Activated T-cell treated with anti-CD3 and anti-CD28 coated beads, Interleukin-2, amount 50 U/mL, for 24 hours (primary cell): Measurements from ENCODE around the gene KCNJ15.

Experiments
- DNase-seq: peaks from one replicate; pipeline ENCODE4 v3.0.0-alpha.2; 2020
- H3K27ac Mint-ChIP-seq: 2 replicates; pipeline ENCODE4 v1.8.0; 2020; ENCODE audit warnings: mild to moderate bottlenecking, mixed read lengths
- H3K27me3 Mint-ChIP-seq: 2 replicates; pipeline ENCODE4 v1.8.0; 2020; ENCODE audit warnings: mixed read lengths
- H3K36me3 Mint-ChIP-seq: 2 replicates; pipeline ENCODE4 v1.8.0; 2020; ENCODE audit warnings: low read depth, mixed read lengths
- H3K4me1 Mint-ChIP-seq: 2 replicates; pipeline ENCODE4 v1.8.0; 2020; ENCODE audit warnings: low read depth, mixed read lengths
- H3K4me3 Mint-ChIP-seq: 2 replicates; pipeline ENCODE4 v1.8.0; 2020; ENCODE audit warnings: mild to moderate bottlenecking, moderate library complexity, mixed read lengths
- H3K9me3 Mint-ChIP-seq: 2 replicates; pipeline ENCODE4 v1.8.0; 2020; ENCODE audit warnings: mixed read lengths

Gene KCNJ15

GRCh38 chr21:38250991-38251418 is 5.8 kb upstream of the KCNJ15 start:
- Mint-ChIP-seq H3K27me3 (peaks cover 26% of the 10 kb centered on the region), H3K4me1 (peaks cover 15% of the 10 kb centered on the region), H3K9me3 (peaks cover 3% of the 10 kb centered on the region), H3K4me3 (no peak overlapping the region), H3K36me3 (no peaks in the 10 kb centered on the region), H3K27ac (no peak overlapping the region)
- DNase-seq, result no peak

GRCh38 chr21:38254970-38255369 is 1.8 kb upstream of the KCNJ15 start:
- no peak for DNase-seq
- Mint-ChIP-seq H3K4me3 (no peak overlapping the region), H3K27me3 (peaks cover 34% of the 10 kb centered on the region), H3K36me3 (no peaks in the 10 kb centered on the region), H3K4me1 (peaks cover 1% of the 10 kb centered on the region), H3K27ac (no peak overlapping the region), H3K9me3 (no peaks in the 10 kb centered on the region)

- no peak overlapping the region for H3K4me3 Mint-ChIP-seq
- H3K9me3 Mint-ChIP-seq, result no peaks in the 10 kb centered on the region
- no peaks in the 10 kb centered on the region for H3K36me3 Mint-ChIP-seq
- H3K27ac Mint-ChIP-seq, result no peak overlapping the region
- DNase-seq, result no peak
- peaks cover 29% of the 10 kb centered on the region for H3K27me3 Mint-ChIP-seq
- H3K4me1 Mint-ChIP-seq, result peaks cover 1% of the 10 kb centered on the region
These were observed 1.1 kb upstream of the KCNJ15 start for GRCh38 chr21:38255571-38256117.

GRCh38 chr21:38257667-38258066 is 876 bp downstream of the KCNJ15 start:
- Mint-ChIP-seq H3K9me3 (no peaks in the 10 kb centered on the region), H3K27me3 (peaks cover 23% of the 10 kb centered on the region), H3K4me1 (peaks cover 1% of the 10 kb centered on the region), H3K36me3 (no peaks in the 10 kb centered on the region), H3K27ac (no peak overlapping the region), H3K4me3 (no peak overlapping the region)
- DNase-seq, result no peak

- Mint-ChIP-seq H3K27me3 (peaks cover 20% of the 10 kb centered on the region), H3K4me1 (peaks cover 1% of the 10 kb centered on the region), H3K27ac (no peak overlapping the region), H3K9me3 (no peaks in the 10 kb centered on the region), H3K4me3 (no peak overlapping the region), H3K36me3 (no peaks in the 10 kb centered on the region)
- DNase-seq, result no peak
These were observed 2.0 kb downstream of the KCNJ15 start for GRCh38 chr21:38258521-38259485.

- Mint-ChIP-seq H3K4me1 (peaks cover 1% of the 10 kb centered on the region), H3K9me3 (no peaks in the 10 kb centered on the region), H3K36me3 (no peaks in the 10 kb centered on the region), H3K4me3 (no peak overlapping the region), H3K27me3 (peaks cover 19% of the 10 kb centered on the region), H3K27ac (no peak overlapping the region)
- DNase-seq, result no peak
These were observed 2.9 kb downstream of the KCNJ15 start for GRCh38 chr21:38259665-38260064.

GRCh38 chr21:38260426-38260825 is 3.6 kb downstream of the KCNJ15 start:
- Mint-ChIP-seq H3K27me3 (peaks cover 13% of the 10 kb centered on the region), H3K4me3 (no peak overlapping the region), H3K9me3 (no peaks in the 10 kb centered on the region)

GRCh38 chr21:38261851-38262250 is 5.1 kb downstream of the KCNJ15 start:
- Mint-ChIP-seq H3K4me1 (peaks cover 2% of the 10 kb centered on the region), H3K36me3 (no peaks in the 10 kb centered on the region), H3K27me3 (peaks cover 17% of the 10 kb centered on the region), H3K4me3 (no peak overlapping the region), H3K9me3 (no peaks in the 10 kb centered on the region), H3K27ac (no peak overlapping the region)
- DNase-seq, result no peak

More at GRCh38 chr21:38260426-38260825, 3.6 kb downstream of the KCNJ15 start:
- peaks cover 1% of the 10 kb centered on the region for H3K4me1 Mint-ChIP-seq
- no peaks in the 10 kb centered on the region for H3K36me3 Mint-ChIP-seq
- H3K27ac Mint-ChIP-seq, result no peak overlapping the region
- DNase-seq, result no peak

- Mint-ChIP-seq H3K36me3 (no peaks in the 10 kb centered on the region), H3K9me3 (no peaks in the 10 kb centered on the region)
- DNase-seq, result no peak
These were observed 6.7 kb downstream of the KCNJ15 start for GRCh38 chr21:38263493-38263892.

GRCh38 chr21:38264571-38264970 is 7.8 kb downstream of the KCNJ15 start:
- Mint-ChIP-seq H3K4me3 (no peak overlapping the region), H3K4me1 (peaks cover 23% of the 10 kb centered on the region), H3K27ac (no peak overlapping the region), H3K27me3 (peaks cover 11% of the 10 kb centered on the region), H3K9me3 (no peaks in the 10 kb centered on the region), H3K36me3 (no peaks in the 10 kb centered on the region)
- no peak for DNase-seq

More at GRCh38 chr21:38263493-38263892, 6.7 kb downstream of the KCNJ15 start:
- Mint-ChIP-seq H3K4me3 (no peak overlapping the region), H3K27ac (no peak overlapping the region), H3K27me3 (peaks cover 13% of the 10 kb centered on the region), H3K4me1 (peaks cover 15% of the 10 kb centered on the region)

GRCh38 chr21:38265166-38265565 is 8.4 kb downstream of the KCNJ15 start:
- Mint-ChIP-seq H3K27ac (no peak overlapping the region), H3K4me1 (peaks cover 29% of the 10 kb centered on the region), H3K4me3 (no peak overlapping the region), H3K27me3 (peaks cover 15% of the 10 kb centered on the region), H3K9me3 (no peaks in the 10 kb centered on the region), H3K36me3 (no peaks in the 10 kb centered on the region)
- no peak for DNase-seq

GRCh38 chr21:38266732-38267131 is 9.9 kb downstream of the KCNJ15 start:
- Mint-ChIP-seq H3K27me3 (peaks cover 19% of the 10 kb centered on the region), H3K36me3 (no peaks in the 10 kb centered on the region), H3K9me3 (no peaks in the 10 kb centered on the region), H3K4me1 (peaks cover 33% of the 10 kb centered on the region), H3K4me3 (no peak overlapping the region), H3K27ac (no peak overlapping the region)
- no peak for DNase-seq

- peaks cover 33% of the 10 kb centered on the region for H3K4me1 Mint-ChIP-seq
- no peak overlapping the region for H3K4me3 Mint-ChIP-seq
- H3K27me3 Mint-ChIP-seq, result peaks cover 19% of the 10 kb centered on the region
- H3K9me3 Mint-ChIP-seq, result no peaks in the 10 kb centered on the region
- H3K36me3 Mint-ChIP-seq, result no peaks in the 10 kb centered on the region
- H3K27ac Mint-ChIP-seq, result no peak overlapping the region
- DNase-seq, result no peak
These were observed 10.5 kb downstream of the KCNJ15 start for GRCh38 chr21:38267136-38267755.

GRCh38 chr21:38267991-38268863 is 11.4 kb downstream of the KCNJ15 start:
- Mint-ChIP-seq H3K4me1 (peaks cover 35% of the 10 kb centered on the region), H3K27ac (peak overlapping the region; percentile 74), H3K9me3 (no peaks in the 10 kb centered on the region), H3K36me3 (no peaks in the 10 kb centered on the region), H3K4me3 (no peak overlapping the region), H3K27me3 (peaks cover 19% of the 10 kb centered on the region)
- no peak for DNase-seq
